DND-41 (cell line): ENCODE data around the gene OARD1.

Source experiments
- ATAC-seq: fragments of 200-7000 bp; cut with Tn5 transposase; 3 replicates; pipeline ENCODE4 v1.9.1; 2021; ENCODE audit warnings: low read depth; ENCODE audit not compliant: insufficient read depth
- DNase-seq: peaks from one replicate; pipeline ENCODE4 v3.0.0-alpha.2; 2020
- H2AFZ ChIP-seq: 2 replicates; pipeline ENCODE4 v1.6.0; 2012; ENCODE audit warnings: low read depth, low read length
- H3K27ac ChIP-seq: 2 replicates; pipeline ENCODE4 v1.5.1; 2012; ENCODE audit warnings: low read length, inconsistent platforms
- H3K27me3 ChIP-seq: fragments of 200-600 bp; sonication (generic); 2 replicates; pipeline ENCODE4 v1.6.0; 2012; ENCODE audit warnings: low read length, mild to moderate bottlenecking, inconsistent platforms; ENCODE audit not compliant: insufficient read depth, poor library complexity
- H3K36me3 ChIP-seq: 2 replicates; pipeline ENCODE4 v1.5.1; 2012; ENCODE audit warnings: low read length, inconsistent platforms; ENCODE audit not compliant: insufficient read depth
- H3K4me1 ChIP-seq: 2 replicates; pipeline ENCODE4 v1.5.1; 2012; ENCODE audit warnings: mild to moderate bottlenecking, low read length; ENCODE audit not compliant: insufficient read depth
- H3K4me2 ChIP-seq: 2 replicates; pipeline ENCODE4 v1.6.0; 2012; ENCODE audit warnings: mild to moderate bottlenecking, moderate library complexity, low read length, inconsistent platforms; ENCODE audit not compliant: insufficient read depth
- H3K4me3 ChIP-seq, 2 experiments: fragments of 200-600 bp in 1 of 2; shearing (Covaris generic) in 1 of 2; 2 replicates each; pipeline ENCODE4 v1.5.1; 2012 to 2016; ENCODE audit warnings: inconsistent platforms in 2 of 2, low read length in 2 of 2, mild to moderate bottlenecking in 2 of 2, low read depth in 1 of 2, moderate library complexity in 1 of 2
- H3K79me2 ChIP-seq: 2 replicates; pipeline ENCODE4 v1.6.0; 2012; ENCODE audit warnings: low read length, inconsistent platforms; ENCODE audit not compliant: insufficient read depth
- H3K9ac ChIP-seq: 2 replicates; pipeline ENCODE4 v1.6.0; 2012; ENCODE audit warnings: low read depth, mild to moderate bottlenecking, inconsistent platforms, low read length, moderate library complexity
- H3K9me3 ChIP-seq: 2 replicates; pipeline ENCODE4 v1.5.1; 2012; ENCODE audit warnings: low read length, moderate library complexity, mild to moderate bottlenecking, inconsistent platforms; ENCODE audit not compliant: insufficient read depth, severe bottlenecking
- H4K20me1 ChIP-seq: 2 replicates; pipeline ENCODE4 v1.6.0; 2012; ENCODE audit warnings: low read length; ENCODE audit not compliant: insufficient read depth
- EZH2 ChIP-seq: IDR thresholded peaks from 3 replicates; pipeline ENCODE4 v1.6.1; 2012; ENCODE audit warnings: borderline replicate concordance, low read depth, mild to moderate bottlenecking, moderate library complexity, low read length, inconsistent platforms; ENCODE audit not compliant: severe bottlenecking
- TF ChIP-seq, protein P1 (sequence below): IDR thresholded peaks from 2 replicates; pipeline ENCODE4 v1.5.1; 2012; ENCODE audit warnings: borderline replicate concordance, low read length, moderate library complexity, mild to moderate bottlenecking; ENCODE audit not compliant: poor library complexity, severe bottlenecking; ENCODE audit errors: extremely low read depth

The OARD1 gene

DNA sequence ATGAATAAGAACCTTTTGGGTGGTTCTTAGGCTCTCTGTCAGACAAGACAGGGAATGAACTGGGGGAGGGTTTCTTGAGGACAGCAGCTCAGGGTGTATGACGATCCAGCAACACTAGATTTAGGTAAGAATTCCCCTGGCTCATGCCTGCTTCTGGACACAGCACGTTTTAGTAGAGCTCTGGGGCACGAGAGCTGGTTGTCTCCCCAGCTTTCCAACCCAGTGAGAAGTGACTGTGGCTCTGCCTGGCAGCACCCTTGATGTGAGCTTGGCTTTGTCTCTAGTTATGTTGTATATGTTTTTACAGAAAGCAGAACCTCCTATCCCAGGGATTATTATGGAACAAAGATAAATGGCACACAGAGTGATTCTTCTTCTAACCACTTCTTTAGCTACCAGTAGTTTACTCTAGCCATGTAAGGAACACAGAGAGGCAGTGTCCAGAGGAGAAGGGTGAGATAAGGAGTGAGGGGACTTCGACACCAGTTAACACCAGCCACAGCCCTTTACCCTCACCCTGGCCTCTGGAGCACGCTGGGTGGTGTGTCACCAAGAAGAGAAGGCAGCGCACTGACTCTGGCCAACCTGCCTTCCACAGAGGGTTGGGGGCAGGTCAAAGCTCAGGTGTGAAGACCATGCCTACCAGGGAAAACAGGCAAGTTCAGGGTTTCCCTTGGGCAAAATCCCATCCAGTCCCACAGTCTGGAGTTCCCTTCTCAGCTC, 15.2 kb downstream of the OARD1 start:
- peaks cover 11% of the 10 kb centered on the region for H3K4me1 ChIP-seq
- no peak for DNase-seq
- no peaks in the 10 kb centered on the region for H3K27me3 ChIP-seq
- H3K27ac ChIP-seq = no peak overlapping the region
- H2AFZ ChIP-seq = no peak overlapping the region
- no peaks in the 10 kb centered on the region for H4K20me1 ChIP-seq
- no peaks in the 10 kb centered on the region for H3K9me3 ChIP-seq
- peaks cover 8% of the 10 kb centered on the region; the same call in 1 of the 2 replicates for H3K36me3 ChIP-seq
- no peak for TF ChIP-seq EZH2
- TF ChIP-seq, protein P1, sequence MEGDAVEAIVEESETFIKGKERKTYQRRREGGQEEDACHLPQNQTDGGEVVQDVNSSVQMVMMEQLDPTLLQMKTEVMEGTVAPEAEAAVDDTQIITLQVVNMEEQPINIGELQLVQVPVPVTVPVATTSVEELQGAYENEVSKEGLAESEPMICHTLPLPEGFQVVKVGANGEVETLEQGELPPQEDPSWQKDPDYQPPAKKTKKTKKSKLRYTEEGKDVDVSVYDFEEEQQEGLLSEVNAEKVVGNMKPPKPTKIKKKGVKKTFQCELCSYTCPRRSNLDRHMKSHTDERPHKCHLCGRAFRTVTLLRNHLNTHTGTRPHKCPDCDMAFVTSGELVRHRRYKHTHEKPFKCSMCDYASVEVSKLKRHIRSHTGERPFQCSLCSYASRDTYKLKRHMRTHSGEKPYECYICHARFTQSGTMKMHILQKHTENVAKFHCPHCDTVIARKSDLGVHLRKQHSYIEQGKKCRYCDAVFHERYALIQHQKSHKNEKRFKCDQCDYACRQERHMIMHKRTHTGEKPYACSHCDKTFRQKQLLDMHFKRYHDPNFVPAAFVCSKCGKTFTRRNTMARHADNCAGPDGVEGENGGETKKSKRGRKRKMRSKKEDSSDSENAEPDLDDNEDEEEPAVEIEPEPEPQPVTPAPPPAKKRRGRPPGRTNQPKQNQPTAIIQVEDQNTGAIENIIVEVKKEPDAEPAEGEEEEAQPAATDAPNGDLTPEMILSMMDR = no peak
- no peaks in the 10 kb centered on the region for H3K79me2 ChIP-seq
- H3K4me2 ChIP-seq = no peak overlapping the region
- no peak overlapping the region for H3K4me3 ChIP-seq
- no peak for ATAC-seq
- H3K9ac ChIP-seq = no peak overlapping the region

DNA sequence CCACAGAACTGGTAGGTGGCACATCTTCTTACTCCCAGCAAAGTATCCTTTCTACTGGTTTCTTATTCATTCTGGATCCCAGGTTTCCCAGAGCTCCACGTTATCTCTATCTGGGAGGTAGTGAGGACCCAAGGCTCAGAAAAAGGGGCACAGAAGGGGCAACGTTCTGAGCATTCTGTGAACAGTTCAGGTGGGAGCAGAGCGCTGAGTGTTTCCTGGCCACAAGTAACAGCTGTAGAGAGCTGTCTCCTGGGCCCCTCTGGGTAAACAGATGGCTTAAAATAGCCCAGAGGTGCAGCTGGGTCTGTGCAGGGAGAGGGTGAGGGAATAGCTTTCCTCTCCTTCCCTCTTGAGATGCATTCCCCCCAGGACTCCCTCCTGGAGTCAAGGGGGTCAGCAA, 17.0 kb downstream of the OARD1 start:
- H4K20me1 ChIP-seq = no peaks in the 10 kb centered on the region
- ATAC-seq (peak; percentile 80), DNase-seq (peak; percentile 37)
- TF ChIP-seq EZH2 = no peak
- TF ChIP-seq, protein P1 = no peak
- no peak overlapping the region for H3K9ac ChIP-seq
- no peaks in the 10 kb centered on the region for H3K27me3 ChIP-seq
- no peak overlapping the region for H2AFZ ChIP-seq
- no peak overlapping the region for H3K4me2 ChIP-seq
- no peaks in the 10 kb centered on the region for H3K36me3 ChIP-seq
- H3K9me3 ChIP-seq = no peaks in the 10 kb centered on the region
- H3K27ac ChIP-seq = no peak overlapping the region
- no peaks in the 10 kb centered on the region for H3K79me2 ChIP-seq
- no peak overlapping the region for H3K4me3 ChIP-seq
- H3K4me1 ChIP-seq = peaks cover 14% of the 10 kb centered on the region

DNA sequence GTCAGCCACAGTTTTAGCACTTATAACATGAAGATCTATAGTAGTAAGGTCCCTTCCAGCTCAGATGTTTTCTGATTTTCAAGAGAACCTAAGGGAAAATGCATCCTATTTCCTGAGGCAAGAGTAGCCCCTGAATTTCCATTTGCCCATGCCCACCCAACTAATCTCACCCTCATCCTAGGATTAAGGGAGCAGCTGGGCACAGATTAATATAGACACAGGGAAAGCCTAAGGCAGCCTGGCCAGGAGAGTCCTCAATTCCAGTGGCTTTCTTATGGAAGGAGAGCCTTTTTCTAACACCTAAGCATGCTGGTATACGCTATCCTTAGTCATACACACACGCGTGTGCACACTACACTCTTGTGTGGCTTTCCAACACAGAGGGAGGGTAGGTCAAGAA, 17.6 kb downstream of the OARD1 start:
- Histone ChIP-seq H3K27me3 (no peaks in the 10 kb centered on the region), H3K27ac (no peak overlapping the region), H3K4me2 (no peak overlapping the region), H3K79me2 (no peaks in the 10 kb centered on the region), H3K4me1 (peaks cover 14% of the 10 kb centered on the region), H3K9me3 (no peaks in the 10 kb centered on the region), H2AFZ (no peak overlapping the region), H3K4me3 (no peak overlapping the region), H3K9ac (no peak overlapping the region), H4K20me1 (no peaks in the 10 kb centered on the region), H3K36me3 (no peaks in the 10 kb centered on the region)
- no peak for DNase-seq
- TF ChIP-seq EZH2 = no peak
- TF ChIP-seq, protein P1 = no peak
- ATAC-seq = no peak

DNA sequence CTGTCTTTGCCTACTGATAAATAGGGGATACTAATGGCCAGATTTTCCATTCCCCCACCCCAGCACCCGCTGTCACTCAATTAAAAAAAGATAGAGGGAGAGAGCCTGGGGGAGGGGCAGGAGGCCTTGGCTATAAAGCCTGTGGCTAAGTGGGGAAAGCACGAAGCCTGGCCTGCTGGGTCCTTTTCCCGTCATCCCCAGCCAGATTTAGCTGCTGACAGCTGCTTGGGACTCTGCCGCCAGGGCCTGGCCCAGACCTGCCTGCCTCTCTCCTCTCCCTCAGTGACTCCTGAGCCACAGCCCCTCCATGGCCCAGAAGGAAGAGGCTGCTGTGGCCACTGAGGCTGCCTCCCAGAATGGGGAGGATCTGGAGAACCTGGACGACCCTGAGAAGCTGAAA, 19.1 kb downstream of the OARD1 start, which contains the start of gene APOBEC2:
TSS of gene APOBEC2 (plus strand) at position 162 of the 400 bp plus-strand sequence. CDS start at position 308, 146 bp downstream.
- H3K4me3 ChIP-seq = no peak within 1 kb of the TSS
- DNase-seq (no peak), ATAC-seq (no peak)
- no peaks in the 10 kb centered on the region for H3K27me3 ChIP-seq
- no peaks in the 10 kb centered on the region for H3K36me3 ChIP-seq
- H3K4me2 ChIP-seq = no peak within 1 kb of the TSS
- TF ChIP-seq, protein P1 = no peak
- no peak for TF ChIP-seq EZH2
- H3K4me1 ChIP-seq = peaks cover 14% of the 10 kb centered on the region
- no peak within 1 kb of the TSS for H3K9ac ChIP-seq
- H3K27ac ChIP-seq = peak within 1 kb of the TSS; percentile 7
- H2AFZ ChIP-seq = peak within 1 kb of the TSS; percentile 29
- no peaks in the 10 kb centered on the region for H3K79me2 ChIP-seq
- H3K9me3 ChIP-seq = no peaks in the 10 kb centered on the region
- H4K20me1 ChIP-seq = no peaks in the 10 kb centered on the region
